ENCODE measurements around the gene OR52I2.

The OR52I2 gene

GRCh38 chr11:4607781-4608666, 26.5 kb downstream of the OR52I2 start, which contains the start of gene TRIM68:
TRIM68 (minus strand) TSS chr11:4608231; CDS start chr11:4605504, 2,727 bp downstream.
- DNase-seq (ENCODE audit: low read depth, low spot score), result peak; percentile 69

GRCh38 chr11:4610258-4610935, 28.9 kb downstream of the OR52I2 start:
- DNase-seq (ENCODE audit: low read depth, low spot score), result no peak

GRCh38 chr11:4611986-4612385, 30.4 kb downstream of the OR52I2 start:
- no peak for DNase-seq (ENCODE audit: low read depth, low spot score)

GRCh38 chr11:4615856-4616444, 34.4 kb downstream of the OR52I2 start:
- no peak for DNase-seq (ENCODE audit: low read depth, low spot score)

GRCh38 chr11:4619514-4619913, 38.0 kb downstream of the OR52I2 start:
- DNase-seq (ENCODE audit: low read depth, low spot score), result no peak

GRCh38 chr11:4626207-4627099, 44.9 kb downstream of the OR52I2 start:
- peak; percentile 52 for DNase-seq (ENCODE audit: low read depth, low spot score)

GRCh38 chr11:4636136-4636535, 54.6 kb downstream of the OR52I2 start:
- DNase-seq (ENCODE audit: low read depth, low spot score), result no peak

GRCh38 chr11:4636962-4637661, 55.6 kb downstream of the OR52I2 start, which contains the start of gene OR51D1:
OR51D1 (plus strand) TSS chr11:4637477; CDS start chr11:4639791, 2,314 bp downstream.
- DNase-seq (ENCODE audit: low read depth, low spot score), result peak; percentile 45

GRCh38 chr11:4637662-4638047, 56.1 kb downstream of the OR52I2 start:
- no peak for DNase-seq (ENCODE audit: low read depth, low spot score)

- no peak for DNase-seq (ENCODE audit: low read depth, low spot score)
These were observed 58.4 kb downstream of the OR52I2 start for GRCh38 chr11:4639931-4640330.

GRCh38 chr11:4641501-4641900, 60.0 kb downstream of the OR52I2 start:
- DNase-seq (ENCODE audit: low read depth, low spot score), result no peak

- DNase-seq (ENCODE audit: low read depth, low spot score), result no peak
These were observed 60.5 kb downstream of the OR52I2 start for GRCh38 chr11:4642043-4642442.

All from iPS DF 19.7 (cell line).